Body of pancreas (tissue), 4 donors: ENCODE measurements around the gene PSD. TPM values are rescaled to one million over a fixed set of nuclear protein-coding genes. Genes with fewer than 3 reads are reported as not detected.

ENCODE experiments used
- ATAC-seq: fragments of 150-250 bp; one replicate; pipeline ENCODE4 v1.9.1; 2016
- DNase-seq, 4 donors: peaks; one replicate each; pipeline ENCODE4 v3.0.0-alpha.2; 2019
- H3K27ac ChIP-seq, 4 donors: fragments of 200-600 bp; sonication (generic); 1 replicate in 3 of 4; 2 replicates in 1 of 4; pipeline versions ENCODE4 v1.5.1 to v1.6.1; 2016 to 2019; ENCODE audit warnings: mild to moderate bottlenecking in 1 of 4, mixed read lengths in 1 of 4, moderate library complexity in 1 of 4
- H3K27me3 ChIP-seq, 2 donors: fragments of 200-600 bp; sonication (generic); one replicate each; pipeline ENCODE4 v1.6.0; 2016; ENCODE audit warnings: mild to moderate bottlenecking in 1 of 2
- H3K36me3 ChIP-seq, 2 donors: fragments of 200-600 bp; sonication (generic); replicated peaks in 1 of 2; 2 replicates each; pipeline ENCODE4 v1.5.1; 2016; ENCODE audit warnings: low read depth in 2 of 2; ENCODE audit not compliant: insufficient read depth in 1 of 2
- H3K4me1 ChIP-seq: fragments of 200-600 bp; sonication (generic); one replicate; pipeline ENCODE4 v1.6.0; 2016
- H3K4me3 ChIP-seq, 2 donors: fragments of 200-600 bp; sonication (generic); 1 replicate in 1 of 2; 2 replicates in 1 of 2; pipeline ENCODE4 v1.5.1; 2016 to 2019
- H3K9me3 ChIP-seq, 3 donors: fragments of 200-600 bp; sonication (generic); 1 replicate in 2 of 3; 2 replicates in 1 of 3; pipeline ENCODE4 v1.5.1; 2016
- CTCF ChIP-seq, 7 experiments: fragments of 450-650 bp in 4 of 7; fragments of 200-600 bp in 3 of 7; sonication (generic) in 3 of 7; IDR thresholded peaks; one replicate each; pipeline ENCODE4 v1.5.1; 2016 to 2019; ENCODE audit warnings: antibody characterized with exemption in 7 of 7
- POLR2A ChIP-seq, 3 donors: fragments of 450-650 bp; IDR thresholded peaks; one replicate each; pipeline ENCODE4 v1.6.1; 2016; ENCODE audit warnings: antibody characterized with exemption in 3 of 3, mild to moderate bottlenecking in 2 of 3
- WGBS, 2 donors: methylation state at CpG; one replicate each; pipeline ENCODE4 v1.1.5; 2017; 5-methylcytosine and 5-hydroxymethylcytosine counted together
- intact Hi-C: fragments of 100-400 bp; cut with DNase I; formaldehyde crosslinking; loops from one replicate; pipeline ENCODE4 v1.15.1; 2023
- total RNA-seq, 2 donors: library from RNA; depleted of rRNA; stranded (reverse); fragments of >200 nt; gene quantifications; one replicate each; pipeline ENCODE4 v1.1.0, GENCODE V29; 2016

Gene PSD
- total RNA-seq, 2 donors from 2014 or later = 2.6 to 5.3 TPM

- DNase-seq (no peak), ATAC-seq (no peak)
- Histone ChIP-seq H3K9me3 (no peaks in the 10 kb centered on the region), H3K36me3 (no peaks in the 10 kb centered on the region), H3K27me3 (no peaks in the 10 kb centered on the region), H3K27ac (no peak overlapping the region), H3K4me1 (peaks cover 40% of the 10 kb centered on the region), H3K4me3 (no peak overlapping the region)
- intact Hi-C loops = no loop called here
- WGBS, 2 donors = 70 to 75% methylated on average over 8 to 9 of the region's 9 CpGs
- TF ChIP-seq CTCF (IDR thresholded peaks at IDR 0.05) = no peak
- no peak for TF ChIP-seq POLR2A (IDR thresholded peaks at IDR 0.05)
These were observed 5.6 kb upstream of the PSD start for GRCh38 chr10:102424145-102424544.

GRCh38 chr10:102423372-102423968 is 4.9 kb upstream of the PSD start:
- no peaks in the 10 kb centered on the region for H3K9me3 ChIP-seq
- peak overlapping the region in 1 of 4 donors; percentile 95 for H3K27ac ChIP-seq
- no peak for ATAC-seq
- TF ChIP-seq POLR2A (IDR thresholded peaks at IDR 0.05) = no peak
- TF ChIP-seq CTCF (IDR thresholded peaks at IDR 0.05) = no peak
- H3K4me3 ChIP-seq = no peak overlapping the region
- intact Hi-C loops = no loop called here
- 76 to 81% methylated on average over 6 to 13 of the region's 13 CpGs for WGBS, 2 donors
- no peaks in the 10 kb centered on the region for H3K36me3 ChIP-seq
- no peak for DNase-seq
- no peaks in the 10 kb centered on the region for H3K27me3 ChIP-seq
- peaks cover 45% of the 10 kb centered on the region for H3K4me1 ChIP-seq

GRCh38 chr10:102422545-102423129 is 4.1 kb upstream of the PSD start:
- intact Hi-C loops = no loop called here
- Histone ChIP-seq H3K27me3 (no peaks in the 10 kb centered on the region), H3K4me3 (peak overlapping the region in 1 of 2 donors; percentile 24), H3K9me3 (no peaks in the 10 kb centered on the region), H3K4me1 (peaks cover 45% of the 10 kb centered on the region), H3K27ac (peak overlapping the region; percentile 83 to 96 (median 91)), H3K36me3 (no peaks in the 10 kb centered on the region)
- peak; percentile 70 to 90 (median 88) for TF ChIP-seq CTCF (IDR thresholded peaks at IDR 0.05)
- TF ChIP-seq POLR2A (IDR thresholded peaks at IDR 0.05) = no peak
- DNase-seq = peak; percentile 85 to 88 (median 86)
- ATAC-seq = peak; percentile 56
- WGBS, 2 donors = 1% methylated on average over 8 to 28 of the region's 28 CpGs

GRCh38 chr10:102421757-102422512 is 3.4 kb upstream of the PSD start:
- H3K36me3 ChIP-seq = no peaks in the 10 kb centered on the region
- 0 to 20% methylated on average over 1 to 62 of the region's 62 CpGs for WGBS, 2 donors
- peak; percentile 34 for ATAC-seq
- no peaks in the 10 kb centered on the region for H3K9me3 ChIP-seq
- DNase-seq = peak; percentile 69 to 75 (median 72)
- peak overlapping the region; percentile 24 to 88 for H3K4me3 ChIP-seq
- H3K27ac ChIP-seq = peak overlapping the region; percentile 83 to 96 (median 91)
- peak; percentile 58 to 71 (median 70) for TF ChIP-seq POLR2A (IDR thresholded peaks at IDR 0.05)
- peak in 1 of 7 experiments; percentile 1 for TF ChIP-seq CTCF (IDR thresholded peaks at IDR 0.05)
- no peaks in the 10 kb centered on the region for H3K27me3 ChIP-seq
- intact Hi-C loops = no loop called here
- H3K4me1 ChIP-seq = peaks cover 45% of the 10 kb centered on the region
